Loucy (cell line): ENCODE measurements around the gene PPM1L.

ENCODE experiments used
- H2AFZ ChIP-seq: fragments of 200-600 bp; sonication (generic); 2 replicates; pipeline ENCODE4 v1.6.0; 2016; ENCODE audit warnings: antibody characterized with exemption, mild to moderate bottlenecking, low read length, moderate library complexity
- H3F3A ChIP-seq: fragments of 200-600 bp; 2 replicates; pipeline ENCODE4 v1.6.0; 2016; ENCODE audit warnings: antibody characterized with exemption, low read depth, mild to moderate bottlenecking
- H3K27me3 ChIP-seq: fragments of 200-600 bp; sonication (generic); 2 replicates; pipeline ENCODE4 v1.6.1; 2014; ENCODE audit warnings: low read length, mild to moderate bottlenecking; ENCODE audit not compliant: insufficient read depth, poor library complexity, severe bottlenecking
- H3K36me3 ChIP-seq: fragments of 200-600 bp; sonication (generic); 2 replicates; pipeline ENCODE4 v1.6.1; 2016; ENCODE audit warnings: low read length; ENCODE audit not compliant: insufficient read depth
- H3K4me1 ChIP-seq: fragments of 200-600 bp; sonication (generic); 2 replicates; pipeline ENCODE4 v1.5.1; 2014; ENCODE audit warnings: low read length, mild to moderate bottlenecking; ENCODE audit not compliant: insufficient read depth, poor library complexity, severe bottlenecking
- H3K4me2 ChIP-seq: fragments of 200-600 bp; sonication (generic); 2 replicates; pipeline ENCODE4 v1.6.0; 2014; ENCODE audit warnings: antibody characterized with exemption, low read length, low read depth, mild to moderate bottlenecking; ENCODE audit not compliant: poor library complexity, severe bottlenecking
- H3K4me3 ChIP-seq: fragments of 200-600 bp; sonication (generic); 2 replicates; pipeline ENCODE4 v1.5.1; 2014; ENCODE audit warnings: low read length, mild to moderate bottlenecking, mixed read lengths; ENCODE audit not compliant: poor library complexity, severe bottlenecking
- H3K79me2 ChIP-seq: fragments of 200-600 bp; sonication (generic); 2 replicates; pipeline ENCODE4 v1.6.1; 2014; ENCODE audit warnings: low read length; ENCODE audit not compliant: insufficient read depth
- H3K9ac ChIP-seq: fragments of 200-600 bp; sonication (generic); 2 replicates; pipeline ENCODE4 v1.6.0; 2014; ENCODE audit warnings: mild to moderate bottlenecking, low read depth, low read length, moderate library complexity; ENCODE audit not compliant: poor library complexity, severe bottlenecking
- H3K9me2 ChIP-seq: fragments of 200-600 bp; sonication (generic); replicated peaks from 2 replicates; pipeline ENCODE4 v1.6.1; 2016; ENCODE audit warnings: low read depth, low read length, mixed read lengths
- H3K9me3 ChIP-seq: fragments of 200-600 bp; sonication (generic); 2 replicates; pipeline ENCODE4 v1.6.1; 2014; ENCODE audit warnings: mild to moderate bottlenecking, antibody characterized with exemption, low read length, low read depth; ENCODE audit not compliant: insufficient read depth
- H4K20me1 ChIP-seq: fragments of 200-600 bp; sonication (generic); 2 replicates; pipeline ENCODE4 v1.6.0; 2014; ENCODE audit warnings: antibody characterized with exemption, low read length, mild to moderate bottlenecking; ENCODE audit not compliant: insufficient read depth, poor library complexity, severe bottlenecking
- EZH2phosphoT487 ChIP-seq: fragments of 200-600 bp; IDR thresholded peaks from 2 replicates; pipeline ENCODE4 v1.6.1; 2018; ENCODE audit warnings: antibody characterized with exemption, mild to moderate bottlenecking, moderate library complexity, borderline replicate concordance
- TF ChIP-seq, protein P1 (sequence below): fragments of 200-600 bp; sonication (generic); conservative IDR thresholded peaks from 2 replicates; pipeline ENCODE4 v1.5.1; 2014; ENCODE audit warnings: mild to moderate bottlenecking, antibody characterized with exemption, low read length

PPM1L gene

DNA sequence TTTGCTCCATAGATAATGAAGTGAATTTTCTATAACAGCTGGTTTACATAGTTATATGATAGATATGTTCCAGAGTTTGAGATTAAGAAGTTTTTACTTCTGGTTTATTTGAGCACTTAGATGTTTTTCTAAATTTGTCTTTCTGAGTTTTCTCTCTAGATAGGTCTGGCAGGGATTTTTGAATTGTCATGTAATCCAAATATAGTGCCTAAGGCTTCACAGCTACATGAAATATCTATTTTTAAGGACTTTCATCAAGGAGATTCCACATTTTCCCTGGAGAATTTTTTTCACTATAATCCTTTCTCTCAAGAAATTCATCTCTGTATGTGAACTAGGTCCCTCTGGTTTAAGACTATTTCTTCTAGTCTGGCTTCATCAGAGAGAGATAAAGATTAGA, 12.0 kb downstream of the PPM1L start:
- no peaks in the 10 kb centered on the region for H3K9me2 ChIP-seq
- no peaks in the 10 kb centered on the region for H3F3A ChIP-seq
- H2AFZ ChIP-seq, result no peak overlapping the region
- H3K4me1 ChIP-seq, result no peaks in the 10 kb centered on the region
- H3K4me2 ChIP-seq, result no peak overlapping the region
- no peaks in the 10 kb centered on the region for H3K27me3 ChIP-seq
- no peaks in the 10 kb centered on the region for H3K79me2 ChIP-seq
- no peak overlapping the region for H3K9ac ChIP-seq
- H3K36me3 ChIP-seq, result no peaks in the 10 kb centered on the region
- H4K20me1 ChIP-seq, result no peaks in the 10 kb centered on the region
- H3K9me3 ChIP-seq, result no peaks in the 10 kb centered on the region
- H3K4me3 ChIP-seq, result no peak overlapping the region
- TF ChIP-seq, protein P1, sequence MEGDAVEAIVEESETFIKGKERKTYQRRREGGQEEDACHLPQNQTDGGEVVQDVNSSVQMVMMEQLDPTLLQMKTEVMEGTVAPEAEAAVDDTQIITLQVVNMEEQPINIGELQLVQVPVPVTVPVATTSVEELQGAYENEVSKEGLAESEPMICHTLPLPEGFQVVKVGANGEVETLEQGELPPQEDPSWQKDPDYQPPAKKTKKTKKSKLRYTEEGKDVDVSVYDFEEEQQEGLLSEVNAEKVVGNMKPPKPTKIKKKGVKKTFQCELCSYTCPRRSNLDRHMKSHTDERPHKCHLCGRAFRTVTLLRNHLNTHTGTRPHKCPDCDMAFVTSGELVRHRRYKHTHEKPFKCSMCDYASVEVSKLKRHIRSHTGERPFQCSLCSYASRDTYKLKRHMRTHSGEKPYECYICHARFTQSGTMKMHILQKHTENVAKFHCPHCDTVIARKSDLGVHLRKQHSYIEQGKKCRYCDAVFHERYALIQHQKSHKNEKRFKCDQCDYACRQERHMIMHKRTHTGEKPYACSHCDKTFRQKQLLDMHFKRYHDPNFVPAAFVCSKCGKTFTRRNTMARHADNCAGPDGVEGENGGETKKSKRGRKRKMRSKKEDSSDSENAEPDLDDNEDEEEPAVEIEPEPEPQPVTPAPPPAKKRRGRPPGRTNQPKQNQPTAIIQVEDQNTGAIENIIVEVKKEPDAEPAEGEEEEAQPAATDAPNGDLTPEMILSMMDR, result no peak
- TF ChIP-seq EZH2phosphoT487, result no peak

DNA sequence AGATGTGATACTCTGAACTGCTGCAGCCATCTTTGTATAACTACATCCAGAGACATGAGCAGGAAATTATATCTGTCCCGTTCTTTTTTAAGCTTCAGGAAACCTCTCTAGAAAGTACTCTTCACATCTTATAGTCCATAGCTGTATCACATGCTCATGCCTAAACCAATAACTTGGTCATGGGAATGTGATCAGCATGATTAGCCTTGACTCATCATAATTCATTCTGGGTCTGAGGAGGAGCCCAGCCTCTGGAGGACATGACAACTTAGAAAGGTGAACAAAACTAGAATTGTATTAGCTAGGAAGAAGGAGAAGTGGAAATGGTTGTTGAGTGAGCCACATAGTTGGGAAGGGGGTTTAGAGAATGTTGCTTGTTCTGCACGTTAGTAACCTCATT, 12.9 kb downstream of the PPM1L start:
- Histone ChIP-seq H2AFZ (no peak overlapping the region), H3K27me3 (no peaks in the 10 kb centered on the region), H3K4me3 (no peak overlapping the region), H4K20me1 (no peaks in the 10 kb centered on the region), H3K4me2 (no peak overlapping the region), H3K9me3 (no peaks in the 10 kb centered on the region), H3K79me2 (no peaks in the 10 kb centered on the region), H3K4me1 (peaks cover 6% of the 10 kb centered on the region), H3K9me2 (no peaks in the 10 kb centered on the region), H3F3A (no peaks in the 10 kb centered on the region), H3K9ac (no peak overlapping the region), H3K36me3 (no peaks in the 10 kb centered on the region)
- TF ChIP-seq, protein P1, result no peak
- no peak for TF ChIP-seq EZH2phosphoT487

DNA sequence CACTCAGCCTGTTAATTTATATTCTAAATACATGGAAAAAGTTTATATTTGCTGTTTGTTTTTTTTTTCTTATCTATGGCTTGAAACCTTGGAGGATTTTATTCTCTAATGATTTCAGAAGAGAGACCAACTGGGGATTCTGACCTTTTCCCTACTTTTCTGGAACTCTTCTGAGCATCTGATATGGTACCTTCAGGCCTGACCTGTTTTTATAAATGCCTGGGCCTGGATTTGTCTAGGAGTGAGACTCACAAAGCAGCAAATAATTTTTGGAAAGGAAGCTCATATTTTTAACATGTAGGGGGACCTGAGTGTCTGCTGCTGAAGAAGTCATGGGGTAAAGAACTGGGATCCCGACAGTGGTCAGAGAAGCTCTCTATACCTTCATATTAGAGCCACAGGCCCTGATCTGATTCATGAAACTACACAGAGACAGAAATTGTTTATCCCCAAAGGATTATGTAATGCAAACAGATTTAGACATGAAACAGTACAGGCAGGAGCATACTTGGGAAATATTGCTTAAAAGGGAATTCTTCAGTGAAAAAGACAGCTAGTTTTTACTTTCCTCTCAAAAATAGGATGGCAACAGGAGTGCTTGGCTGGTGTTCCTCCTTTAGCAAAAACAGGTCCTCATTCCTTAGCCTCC, 15.9 kb downstream of the PPM1L start:
- H3K36me3 ChIP-seq, result no peaks in the 10 kb centered on the region
- H4K20me1 ChIP-seq, result no peaks in the 10 kb centered on the region
- H3K9ac ChIP-seq, result no peak overlapping the region
- H3F3A ChIP-seq, result no peaks in the 10 kb centered on the region
- TF ChIP-seq EZH2phosphoT487, result no peak
- TF ChIP-seq, protein P1, result no peak
- no peak overlapping the region for H3K4me3 ChIP-seq
- no peaks in the 10 kb centered on the region for H3K79me2 ChIP-seq
- no peaks in the 10 kb centered on the region for H3K9me2 ChIP-seq
- H2AFZ ChIP-seq, result no peak overlapping the region
- H3K4me1 ChIP-seq, result peaks cover 8% of the 10 kb centered on the region
- H3K4me2 ChIP-seq, result no peak overlapping the region
- H3K9me3 ChIP-seq, result no peaks in the 10 kb centered on the region
- H3K27me3 ChIP-seq, result no peaks in the 10 kb centered on the region
